ENCODE data around the gene PAX9. TPM values are rescaled to one million over a fixed set of nuclear protein-coding genes. Genes with fewer than 3 reads are reported as not detected.
"Not testable (repeated sequence)": the region's sequence is repeated elsewhere in the genome, so short reads cannot be mapped to it uniquely, and the experiment has no call there.

The PAX9 gene
- total RNA-seq, 5 donors from 2014 or later (not counting 1 experiment from before 2014, with no cell fraction given) = 0.16 to 0.23 TPM; not detected in 3

GRCh38 chr14:36683083-36683724, 21.5 kb downstream of the PAX9 start:
- Mint-ChIP-seq H3K4me1 (no peaks in the 10 kb centered on the region), H3K27ac (no peak overlapping the region), H3K36me3 (no peaks in the 10 kb centered on the region), H3K9me3 (no peaks in the 10 kb centered on the region), H3K27me3 (peaks cover 6 to 23% of the 10 kb centered on the region in 2 donors), H3K4me3 (no peak overlapping the region)
- Histone ChIP-seq H3K4me1 (ENCODE audit: control insufficient read depth in 1 of 2, extremely low read depth in 1 of 2, insufficient read depth in 2 of 2, low read length in 2 of 2) (no peaks in the 10 kb centered on the region), H3K27me3 (replicated peaks in 1 of 2; ENCODE audit: control insufficient read depth in 2 of 2, extremely low read depth in 1 of 2, insufficient read depth in 2 of 2, low read length in 1 of 2) (peaks cover 0 to 2% of the 10 kb centered on the region in 2 experiments), H3K27ac (ENCODE audit: low read length) (no peak overlapping the region), H3K36me3 (ENCODE audit: control insufficient read depth in 2 of 2, extremely low read depth in 1 of 2, insufficient read depth in 1 of 2, low read length in 1 of 2) (no peaks in the 10 kb centered on the region), H3K4me3 (ENCODE audit: control insufficient read depth in 1 of 2, extremely low read depth in 1 of 2, low read length in 1 of 2) (no peak overlapping the region), H3K9me3 (no peaks in the 10 kb centered on the region)
- WGBS (ENCODE audit: insufficient coverage) = 74% methylated on average over 4 of the region's 9 CpGs
- ChIA-PET POLR2A (no interaction called here), CTCF (no interaction called here)
- DNase-seq = no peak
- no peak for ATAC-seq (replicated peaks in 1 of 4)

GRCh38 chr14:36684946-36685345, 23.3 kb downstream of the PAX9 start:
- Histone ChIP-seq H3K36me3 (ENCODE audit: control insufficient read depth in 2 of 2, extremely low read depth in 1 of 2, insufficient read depth in 1 of 2, low read length in 1 of 2) (no peaks in the 10 kb centered on the region), H3K4me3 (ENCODE audit: control insufficient read depth in 1 of 2, extremely low read depth in 1 of 2, low read length in 1 of 2) (no peak overlapping the region), H3K4me1 (ENCODE audit: control insufficient read depth in 1 of 2, extremely low read depth in 1 of 2, insufficient read depth in 2 of 2, low read length in 2 of 2) (no peaks in the 10 kb centered on the region), H3K9me3 (no peaks in the 10 kb centered on the region), H3K27me3 (replicated peaks in 1 of 2; ENCODE audit: control insufficient read depth in 2 of 2, extremely low read depth in 1 of 2, insufficient read depth in 2 of 2, low read length in 1 of 2) (peaks cover 0 to 2% of the 10 kb centered on the region in 2 experiments), H3K27ac (ENCODE audit: low read length) (no peak overlapping the region)
- H3K4me1 Mint-ChIP-seq = no peaks in the 10 kb centered on the region
- no peak for DNase-seq
- no peak overlapping the region for H3K27ac Mint-ChIP-seq
- H3K9me3 Mint-ChIP-seq = no peaks in the 10 kb centered on the region
- ChIA-PET POLR2A (no interaction called here), CTCF (no interaction called here)
- no peak for ATAC-seq (replicated peaks in 1 of 4)
- H3K4me3 Mint-ChIP-seq = no peak overlapping the region
- H3K27me3 Mint-ChIP-seq = peaks cover 6 to 18% of the 10 kb centered on the region in 2 donors
- no peaks in the 10 kb centered on the region for H3K36me3 Mint-ChIP-seq
- WGBS (ENCODE audit: insufficient coverage) = no CpG with 5 or more reads among the region's 3 CpGs

GRCh38 chr14:36690311-36691040, 28.8 kb downstream of the PAX9 start:
- H3K27ac ChIP-seq (ENCODE audit: low read length) = no peak overlapping the region
- Mint-ChIP-seq H3K27ac (no peak overlapping the region), H3K9me3 (peaks cover 0 to 9% (median 9%) of the 10 kb centered on the region in 3 donors), H3K36me3 (no peaks in the 10 kb centered on the region), H3K4me3 (no peak overlapping the region), H3K27me3 (peaks cover 6 to 8% of the 10 kb centered on the region in 2 donors), H3K4me1 (no peaks in the 10 kb centered on the region)
- ATAC-seq (replicated peaks in 1 of 4) (no peak), DNase-seq (no peak)
- no peaks in the 10 kb centered on the region for H3K27me3 ChIP-seq (replicated peaks in 1 of 2; ENCODE audit: control insufficient read depth in 2 of 2, extremely low read depth in 1 of 2, insufficient read depth in 2 of 2, low read length in 1 of 2)
- no peaks in the 10 kb centered on the region for H3K9me3 ChIP-seq
- H3K4me1 ChIP-seq (ENCODE audit: control insufficient read depth in 1 of 2, extremely low read depth in 1 of 2, insufficient read depth in 2 of 2, low read length in 2 of 2) = no peaks in the 10 kb centered on the region
- POLR2A ChIA-PET = no interaction called here
- CTCF ChIA-PET = no interaction called here
- WGBS (ENCODE audit: insufficient coverage) = no CpG with 5 or more reads among the region's 1 CpG
- no peaks in the 10 kb centered on the region for H3K36me3 ChIP-seq (ENCODE audit: control insufficient read depth in 2 of 2, extremely low read depth in 1 of 2, insufficient read depth in 1 of 2, low read length in 1 of 2)
- H3K4me3 ChIP-seq (ENCODE audit: control insufficient read depth in 1 of 2, extremely low read depth in 1 of 2, low read length in 1 of 2) = no peak overlapping the region

- H3K4me1 Mint-ChIP-seq; H3K4me3 Mint-ChIP-seq; H3K36me3 ChIP-seq (ENCODE audit: control insufficient read depth in 2 of 2, extremely low read depth in 1 of 2, insufficient read depth in 1 of 2, low read length in 1 of 2); H3K4me1 ChIP-seq (ENCODE audit: control insufficient read depth in 1 of 2, extremely low read depth in 1 of 2, insufficient read depth in 2 of 2, low read length in 2 of 2); H3K27me3 ChIP-seq (replicated peaks in 1 of 2; ENCODE audit: control insufficient read depth in 2 of 2, extremely low read depth in 1 of 2, insufficient read depth in 2 of 2, low read length in 1 of 2); POLR2A ChIA-PET; H3K9me3 ChIP-seq; H3K27ac ChIP-seq (ENCODE audit: low read length); H3K27me3 Mint-ChIP-seq; H3K36me3 Mint-ChIP-seq; ATAC-seq (replicated peaks in 1 of 4); CTCF ChIA-PET; DNase-seq; H3K27ac Mint-ChIP-seq; H3K4me3 ChIP-seq (ENCODE audit: control insufficient read depth in 1 of 2, extremely low read depth in 1 of 2, low read length in 1 of 2): not testable (repeated sequence)
- 80% methylated on average over 1 of the region's 7 CpGs for WGBS (ENCODE audit: insufficient coverage)
- H3K9me3 Mint-ChIP-seq = peaks cover 9 to 22% (median 11%) of the 10 kb centered on the region in 3 donors
Measured at GRCh38 chr14:36699420-36699819, 37.8 kb downstream of the PAX9 start.

GRCh38 chr14:36700651-36701050, 39.0 kb downstream of the PAX9 start:
- H3K4me1 ChIP-seq (ENCODE audit: control insufficient read depth in 1 of 2, extremely low read depth in 1 of 2, insufficient read depth in 2 of 2, low read length in 2 of 2) = no peaks in the 10 kb centered on the region
- no peaks in the 10 kb centered on the region for H3K9me3 ChIP-seq
- Mint-ChIP-seq H3K9me3 (peaks cover 3 to 22% (median 7%) of the 10 kb centered on the region in 3 donors), H3K4me1 (no peaks in the 10 kb centered on the region), H3K27ac (no peak overlapping the region), H3K4me3 (no peak overlapping the region), H3K36me3 (no peaks in the 10 kb centered on the region), H3K27me3 (peaks cover 5 to 6% of the 10 kb centered on the region in 2 donors)
- peaks cover 0 to 2% of the 10 kb centered on the region in 2 experiments for H3K27me3 ChIP-seq (replicated peaks in 1 of 2; ENCODE audit: control insufficient read depth in 2 of 2, extremely low read depth in 1 of 2, insufficient read depth in 2 of 2, low read length in 1 of 2)
- H3K4me3 ChIP-seq (ENCODE audit: control insufficient read depth in 1 of 2, extremely low read depth in 1 of 2, low read length in 1 of 2) = no peak overlapping the region
- no peak overlapping the region for H3K27ac ChIP-seq (ENCODE audit: low read length)
- H3K36me3 ChIP-seq (ENCODE audit: control insufficient read depth in 2 of 2, extremely low read depth in 1 of 2, insufficient read depth in 1 of 2, low read length in 1 of 2) = no peaks in the 10 kb centered on the region
- DNase-seq (no peak), ATAC-seq (replicated peaks in 1 of 4) (no peak)
- WGBS (ENCODE audit: insufficient coverage) = 100% methylated on average over 1 of the region's 1 CpG
- ChIA-PET CTCF (no interaction called here), POLR2A (no interaction called here)

GRCh38 chr14:36701132-36701531, 39.5 kb downstream of the PAX9 start:
- CTCF ChIA-PET = no interaction called here

More at GRCh38 chr14:36701132-36701531, 39.5 kb downstream of the PAX9 start:
- no peak overlapping the region for H3K27ac ChIP-seq (ENCODE audit: low read length)
- DNase-seq (no peak), ATAC-seq (replicated peaks in 1 of 4) (no peak)
- Mint-ChIP-seq H3K4me3 (no peak overlapping the region), H3K9me3 (peaks cover 0 to 22% (median 7%) of the 10 kb centered on the region in 3 donors), H3K36me3 (no peaks in the 10 kb centered on the region), H3K27ac (no peak overlapping the region), H3K4me1 (no peaks in the 10 kb centered on the region), H3K27me3 (peaks cover 5 to 6% of the 10 kb centered on the region in 2 donors)
- H3K27me3 ChIP-seq (replicated peaks in 1 of 2; ENCODE audit: control insufficient read depth in 2 of 2, extremely low read depth in 1 of 2, insufficient read depth in 2 of 2, low read length in 1 of 2) = peaks cover 0 to 2% of the 10 kb centered on the region in 2 experiments
- H3K36me3 ChIP-seq (ENCODE audit: control insufficient read depth in 2 of 2, extremely low read depth in 1 of 2, insufficient read depth in 1 of 2, low read length in 1 of 2) = no peaks in the 10 kb centered on the region
- POLR2A ChIA-PET = no interaction called here
- WGBS (ENCODE audit: insufficient coverage) = no CpG with 5 or more reads among the region's 1 CpG
- H3K9me3 ChIP-seq = no peaks in the 10 kb centered on the region
- no peak overlapping the region for H3K4me3 ChIP-seq (ENCODE audit: control insufficient read depth in 1 of 2, extremely low read depth in 1 of 2, low read length in 1 of 2)
- no peaks in the 10 kb centered on the region for H3K4me1 ChIP-seq (ENCODE audit: control insufficient read depth in 1 of 2, extremely low read depth in 1 of 2, insufficient read depth in 2 of 2, low read length in 2 of 2)

All from T-cell (primary cell).